ENCODE results near the gene BCL2L1.

BCL2L1 gene

DNA sequence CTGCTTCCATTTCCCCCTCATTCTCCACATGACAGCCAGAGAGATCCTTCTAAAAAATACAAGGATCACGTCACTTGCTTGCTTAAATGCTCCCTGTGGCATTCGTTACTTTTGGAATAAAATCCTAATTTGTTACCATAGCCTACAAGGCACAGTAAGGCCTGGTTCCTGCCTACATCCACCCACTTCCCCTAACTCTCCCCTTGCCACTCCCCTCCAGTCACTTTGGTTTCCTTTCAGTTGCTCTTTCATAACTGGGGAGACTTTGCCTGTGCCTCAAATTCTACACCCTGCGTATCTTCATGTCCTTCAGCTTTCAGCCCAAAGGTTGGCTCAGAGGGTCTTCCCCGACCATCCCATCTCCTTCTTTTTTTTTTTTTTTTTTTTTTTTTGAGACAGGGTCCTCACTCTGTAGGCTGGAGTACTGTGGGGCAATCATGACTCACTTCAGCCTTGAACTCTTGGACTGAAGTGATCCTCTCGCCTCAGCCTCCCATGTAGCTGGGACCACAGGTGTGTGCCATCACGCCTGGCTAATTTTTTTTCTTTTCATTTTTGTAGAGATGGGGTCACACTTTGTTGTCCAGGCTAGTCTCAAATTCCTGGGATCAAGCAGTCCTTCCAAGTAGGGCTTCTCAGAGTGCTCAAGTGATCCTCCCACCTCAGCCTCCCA, 105.1 kb downstream of the BCL2L1 start:
- Histone ChIP-seq H3K27me3 (ENCODE audit: control insufficient read depth in 5 of 5, insufficient read depth in 4 of 5, low read length in 5 of 5) (no peaks in the 10 kb centered on the region), H3K36me3 (ENCODE audit: control insufficient read depth in 5 of 5, insufficient read depth in 5 of 5, low read length in 5 of 5) (no peaks in the 10 kb centered on the region), H3K9ac (ENCODE audit: low read length in 5 of 5) (no peak overlapping the region), H3K4me1 (ENCODE audit: control insufficient read depth in 5 of 5, insufficient read depth in 5 of 5, low read length in 5 of 5) (peaks cover 0 to 11% (median 1%) of the 10 kb centered on the region in 5 donors), H3K27ac (ENCODE audit: low read depth, low read length) (no peak overlapping the region), H3K4me3 (ENCODE audit: low read depth in 1 of 5, low read length in 5 of 5) (no peak overlapping the region), H3K9me3 (ENCODE audit: control insufficient read depth in 5 of 5, low read length in 5 of 5) (no peaks in the 10 kb centered on the region)

DNA sequence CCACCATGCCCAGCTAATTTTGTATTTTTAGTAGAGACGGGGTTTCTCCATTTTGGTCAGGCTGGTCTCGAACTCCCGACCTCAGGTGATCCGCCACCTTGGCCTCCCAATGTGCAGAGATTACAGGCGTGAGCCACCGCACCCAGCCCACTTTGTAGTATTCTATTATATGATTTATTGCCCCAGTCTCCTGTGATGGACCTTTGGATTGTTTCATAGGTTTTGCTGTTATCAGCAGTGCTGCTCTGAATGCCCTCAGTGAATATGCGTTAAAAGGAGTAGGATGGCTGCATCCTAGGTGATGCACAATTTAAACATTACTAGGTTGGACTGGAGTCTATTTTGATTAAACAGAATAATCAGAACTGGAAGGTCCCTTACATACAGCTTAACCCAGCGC, 107.3 kb downstream of the BCL2L1 start:
- H3K4me1 ChIP-seq (ENCODE audit: control insufficient read depth in 5 of 5, insufficient read depth in 5 of 5, low read length in 5 of 5) = peaks cover 0 to 28% (median 14%) of the 10 kb centered on the region in 5 donors
- no peak overlapping the region for H3K9ac ChIP-seq (ENCODE audit: low read length in 5 of 5)
- H3K36me3 ChIP-seq (ENCODE audit: control insufficient read depth in 5 of 5, insufficient read depth in 5 of 5, low read length in 5 of 5) = no peaks in the 10 kb centered on the region
- H3K27me3 ChIP-seq (ENCODE audit: control insufficient read depth in 5 of 5, insufficient read depth in 4 of 5, low read length in 5 of 5) = no peaks in the 10 kb centered on the region
- no peak overlapping the region for H3K4me3 ChIP-seq (ENCODE audit: low read depth in 1 of 5, low read length in 5 of 5)
- no peak overlapping the region for H3K27ac ChIP-seq (ENCODE audit: low read depth, low read length)
- H3K9me3 ChIP-seq (ENCODE audit: control insufficient read depth in 5 of 5, low read length in 5 of 5) = no peaks in the 10 kb centered on the region

All from subcutaneous abdominal adipose tissue (tissue), 5 donors.